Nephron progenitor cell (in vitro differentiated cells): ENCODE measurements around the gene RTP4.

Experiments
- DNase-seq: peaks from one replicate; pipeline ENCODE4 v3.0.0; 2021
- H3K27ac Mint-ChIP-seq: 2 replicates; pipeline ENCODE4 v1.8.0; 2021; ENCODE audit warnings: mild to moderate bottlenecking, moderate library complexity, mixed read lengths
- H3K27me3 Mint-ChIP-seq: 2 replicates; pipeline ENCODE4 v1.8.0; 2021; ENCODE audit warnings: mild to moderate bottlenecking, low read depth, mixed read lengths; ENCODE audit not compliant: poor library complexity
- H3K36me3 Mint-ChIP-seq: 2 replicates; pipeline ENCODE4 v1.8.0; 2021; ENCODE audit warnings: low read depth, mixed read lengths
- H3K4me1 Mint-ChIP-seq: 2 replicates; pipeline ENCODE4 v1.8.0; 2021; ENCODE audit warnings: mixed read lengths
- H3K4me3 Mint-ChIP-seq: 2 replicates; pipeline ENCODE4 v1.8.0; 2021; ENCODE audit warnings: mild to moderate bottlenecking, moderate library complexity, mixed read lengths
- H3K9me3 Mint-ChIP-seq: 2 replicates; pipeline ENCODE4 v1.8.0; 2021; ENCODE audit warnings: mild to moderate bottlenecking, moderate library complexity, mixed read lengths
- CTCF ChIP-seq: fragments of 200-600 bp; sonication (generic); IDR thresholded peaks from 2 replicates; pipeline ENCODE4 v1.5.0; 2021; ENCODE audit warnings: antibody characterized with exemption

The RTP4 gene

GRCh38 chr3:187323091-187323490 is 45.1 kb upstream of the RTP4 start:
- no peak overlapping the region for H3K4me3 Mint-ChIP-seq
- H3K9me3 Mint-ChIP-seq, result no peaks in the 10 kb centered on the region
- no peak overlapping the region for H3K27ac Mint-ChIP-seq
- peaks cover 15% of the 10 kb centered on the region for H3K4me1 Mint-ChIP-seq
- H3K36me3 Mint-ChIP-seq, result no peaks in the 10 kb centered on the region
- TF ChIP-seq CTCF, result no peak
- no peaks in the 10 kb centered on the region for H3K27me3 Mint-ChIP-seq
- DNase-seq, result no peak

DNA sequence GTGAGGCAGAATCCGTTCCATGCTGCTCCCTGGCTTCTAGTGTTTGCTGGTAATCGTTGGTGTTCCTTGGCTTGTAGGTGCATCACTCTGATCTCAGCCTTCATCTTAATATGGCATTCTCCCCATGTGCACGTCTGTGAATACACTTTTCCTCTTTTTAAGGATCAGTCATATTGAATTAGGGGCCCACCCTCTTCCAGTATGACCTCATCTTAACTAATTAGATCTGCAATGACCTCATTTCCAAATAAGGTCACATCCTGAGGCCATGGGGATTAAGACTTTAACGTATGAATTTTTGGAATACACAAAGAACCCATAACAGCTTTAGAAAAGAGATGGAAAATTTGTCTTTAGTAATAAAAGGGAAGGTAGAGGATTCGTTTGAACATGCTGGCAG is 42.6 kb upstream of the RTP4 start:
- H3K27ac Mint-ChIP-seq, result no peak overlapping the region
- no peaks in the 10 kb centered on the region for H3K4me1 Mint-ChIP-seq
- H3K4me3 Mint-ChIP-seq, result no peak overlapping the region
- peaks cover 7% of the 10 kb centered on the region for H3K27me3 Mint-ChIP-seq
- TF ChIP-seq CTCF, result no peak
- no peaks in the 10 kb centered on the region for H3K36me3 Mint-ChIP-seq
- DNase-seq, result no peak
- no peaks in the 10 kb centered on the region for H3K9me3 Mint-ChIP-seq

- DNase-seq, result no peak
These were observed 40.3 kb upstream of the RTP4 start for GRCh38 chr3:187327845-187328244.

DNA sequence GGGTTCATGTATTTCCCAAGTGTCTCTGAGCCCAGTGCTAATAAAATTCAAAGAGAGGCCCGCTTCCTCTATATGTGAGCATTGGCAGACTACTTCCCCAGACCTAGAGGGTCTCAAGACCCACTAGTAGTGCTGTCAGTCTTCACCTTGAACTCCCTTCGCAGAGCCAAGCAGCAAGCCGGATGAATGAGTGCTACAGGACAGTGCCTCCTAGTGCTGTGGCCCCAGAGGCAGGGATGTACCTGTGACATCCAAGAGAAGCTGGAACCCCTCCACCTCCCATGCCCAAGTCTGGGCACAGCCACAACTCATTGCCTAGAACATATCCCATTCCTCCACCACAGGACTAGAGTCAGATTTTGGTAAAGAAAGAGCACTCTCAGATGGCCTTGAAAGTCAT is 39.5 kb upstream of the RTP4 start:
- H3K4me1 Mint-ChIP-seq, result peaks cover 10% of the 10 kb centered on the region
- H3K27me3 Mint-ChIP-seq, result peaks cover 7% of the 10 kb centered on the region
- no peaks in the 10 kb centered on the region for H3K36me3 Mint-ChIP-seq
- no peak for TF ChIP-seq CTCF
- no peak overlapping the region for H3K27ac Mint-ChIP-seq
- no peaks in the 10 kb centered on the region for H3K9me3 Mint-ChIP-seq
- H3K4me3 Mint-ChIP-seq, result no peak overlapping the region
- DNase-seq, result no peak

More at GRCh38 chr3:187327845-187328244, 40.3 kb upstream of the RTP4 start:
- H3K4me3 Mint-ChIP-seq, result no peak overlapping the region
- H3K27me3 Mint-ChIP-seq, result peaks cover 7% of the 10 kb centered on the region
- H3K4me1 Mint-ChIP-seq, result peaks cover 5% of the 10 kb centered on the region
- H3K36me3 Mint-ChIP-seq, result no peaks in the 10 kb centered on the region
- no peak overlapping the region for H3K27ac Mint-ChIP-seq
- TF ChIP-seq CTCF, result no peak
- no peaks in the 10 kb centered on the region for H3K9me3 Mint-ChIP-seq

- no peak for TF ChIP-seq CTCF
- Mint-ChIP-seq H3K9me3 (no peaks in the 10 kb centered on the region), H3K27ac (peak overlapping the region; percentile 14), H3K4me1 (peaks cover 44% of the 10 kb centered on the region), H3K4me3 (no peak overlapping the region), H3K27me3 (peaks cover 14% of the 10 kb centered on the region), H3K36me3 (no peaks in the 10 kb centered on the region)
- DNase-seq, result no peak
These were observed 33.3 kb upstream of the RTP4 start for GRCh38 chr3:187334904-187335303.

- peaks cover 44% of the 10 kb centered on the region for H3K4me1 Mint-ChIP-seq
- DNase-seq, result no peak
- no peak overlapping the region for H3K4me3 Mint-ChIP-seq
- TF ChIP-seq CTCF, result no peak
- no peaks in the 10 kb centered on the region for H3K36me3 Mint-ChIP-seq
- no peaks in the 10 kb centered on the region for H3K9me3 Mint-ChIP-seq
- peaks cover 17% of the 10 kb centered on the region for H3K27me3 Mint-ChIP-seq
- H3K27ac Mint-ChIP-seq, result no peak overlapping the region
These were observed 31.9 kb upstream of the RTP4 start for GRCh38 chr3:187336322-187336721.
